GM12892 (cell line): ENCODE results near the gene ESR1.

Experiments used
- DNase-seq: peaks from one replicate; pipeline ENCODE4 v3.0.0; 2011; ENCODE audit not compliant: insufficient read length
- FAIRE-seq: peaks from 2 replicates; lab custom pipeline; 2011; peaks lifted over from hg19 to GRCh38; lab: Jason Lieb, UNC
- POLR2A ChIP-seq: IDR thresholded peaks from 2 replicates; pipeline ENCODE4 v1.6.1; 2011; ENCODE audit warnings: low read depth, low read length, control low read depth
- POLR2AphosphoS5 ChIP-seq: IDR thresholded peaks from 2 replicates; pipeline ENCODE4 v1.6.1; 2011; ENCODE audit warnings: low read depth, low read length, control low read depth
- TAF1 ChIP-seq: IDR thresholded peaks from 2 replicates; pipeline ENCODE4 v1.6.1; 2011; ENCODE audit warnings: low read depth, mild to moderate bottlenecking, control low read depth, low read length, borderline replicate concordance

The ESR1 gene

DNA sequence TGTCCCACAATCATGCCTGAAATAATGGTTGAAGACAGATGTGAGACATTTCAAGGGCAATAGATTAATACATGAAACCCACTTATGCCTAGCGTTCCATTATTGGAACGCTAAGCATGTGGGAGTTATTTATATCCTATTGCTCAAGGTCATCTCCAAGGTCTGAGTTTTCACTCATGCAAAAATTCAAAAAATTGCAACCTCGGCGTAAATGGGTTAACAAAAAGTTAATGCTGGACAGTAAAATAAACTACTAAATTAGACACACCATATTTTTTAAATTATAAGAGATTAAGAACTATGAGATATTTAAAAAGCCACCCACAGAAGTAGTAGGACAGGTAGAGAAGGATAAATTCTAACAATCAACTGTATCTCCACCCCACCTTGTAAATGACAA lies 98.4 kb downstream of the ESR1 start:
- no peak for DNase-seq
- TF ChIP-seq POLR2A (no peak), POLR2AphosphoS5 (no peak), TAF1 (no peak)
- FAIRE-seq, result no peak

- no peak for FAIRE-seq
- DNase-seq, result no peak
- TF ChIP-seq TAF1, result no peak
- no peak for TF ChIP-seq POLR2AphosphoS5
- no peak for TF ChIP-seq POLR2A
Observed at GRCh38 chr6:151911401-151911800, 103.9 kb downstream of the ESR1 start.

GRCh38 chr6:151914484-151914883 lies 107.0 kb downstream of the ESR1 start:
- FAIRE-seq, result no peak

DNA sequence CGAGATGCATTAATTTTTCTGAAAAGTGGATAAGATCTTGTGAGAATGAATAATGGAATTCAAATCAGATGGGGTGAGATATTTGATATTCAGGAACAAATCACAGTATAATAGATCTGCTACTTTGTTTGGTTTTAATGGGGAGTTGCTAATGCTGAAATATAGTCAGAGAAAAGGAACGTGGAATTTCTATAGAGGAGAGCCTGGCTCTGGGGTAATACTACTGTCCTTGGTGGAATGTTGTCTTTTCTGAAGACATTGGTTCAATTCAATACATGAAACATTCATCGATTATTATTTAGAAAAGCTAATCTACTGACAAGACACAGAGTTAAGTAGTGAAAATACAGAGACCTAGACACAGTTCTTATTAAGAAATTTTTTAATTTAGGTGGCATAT lies 108.6 kb downstream of the ESR1 start:
- DNase-seq (no peak), FAIRE-seq (no peak)
- no peak for TF ChIP-seq POLR2AphosphoS5
- no peak for TF ChIP-seq POLR2A

More at GRCh38 chr6:151914484-151914883, 107.0 kb downstream of the ESR1 start:
- no peak for TF ChIP-seq POLR2AphosphoS5
- TF ChIP-seq TAF1, result no peak
- TF ChIP-seq POLR2A, result no peak
- DNase-seq, result no peak

DNA sequence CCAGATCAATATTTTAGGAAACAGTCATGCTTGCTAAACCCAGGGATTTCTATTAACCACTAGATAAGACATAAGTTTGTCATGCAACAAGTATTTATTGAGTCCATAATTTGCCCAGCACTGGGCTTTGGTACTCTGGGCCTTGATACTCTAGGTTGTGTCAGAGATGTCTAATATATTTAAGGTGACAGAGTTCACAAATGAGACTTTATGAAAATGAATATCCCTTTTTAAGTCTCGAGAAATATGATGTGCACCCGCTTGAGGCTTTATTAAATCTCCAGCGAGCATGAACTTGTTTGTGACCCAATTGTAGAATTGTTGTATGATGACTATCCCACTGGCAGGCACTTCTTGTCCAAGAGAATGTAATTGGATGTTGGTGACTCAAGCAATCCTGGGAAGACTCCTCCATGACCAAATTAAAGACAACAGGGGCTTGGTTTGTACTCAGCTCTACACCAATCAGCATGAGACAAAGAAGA lies 109.2 kb downstream of the ESR1 start:
- TF ChIP-seq POLR2A (no peak), TAF1 (no peak), POLR2AphosphoS5 (no peak)
- no peak for FAIRE-seq
- DNase-seq, result no peak

- FAIRE-seq (no peak), DNase-seq (no peak)
- TF ChIP-seq TAF1, result no peak
- no peak for TF ChIP-seq POLR2AphosphoS5
- TF ChIP-seq POLR2A, result no peak
Observed at GRCh38 chr6:151917531-151918329, 110.2 kb downstream of the ESR1 start.

DNA sequence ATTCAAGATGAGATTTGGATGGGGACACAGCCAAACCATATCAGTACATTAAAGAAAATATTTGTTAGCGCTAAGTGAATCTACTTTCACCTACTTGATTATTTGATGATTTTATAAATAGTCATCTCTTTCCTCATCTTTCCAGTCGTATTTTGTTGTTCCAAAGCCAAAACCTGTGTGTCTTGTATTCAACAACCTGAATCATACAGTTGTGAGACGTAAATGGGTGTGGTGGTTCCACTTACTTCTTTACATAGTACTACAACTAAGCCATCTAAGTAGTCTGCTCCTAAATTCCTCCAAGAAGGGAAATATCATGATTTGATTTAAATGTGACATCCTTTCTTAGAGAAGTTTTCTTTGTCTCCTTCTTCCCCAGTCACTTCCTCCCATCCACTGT lies 132.8 kb downstream of the ESR1 start:
- TF ChIP-seq POLR2A (no peak), POLR2AphosphoS5 (no peak), TAF1 (no peak)
- FAIRE-seq, result no peak
- no peak for DNase-seq

DNA sequence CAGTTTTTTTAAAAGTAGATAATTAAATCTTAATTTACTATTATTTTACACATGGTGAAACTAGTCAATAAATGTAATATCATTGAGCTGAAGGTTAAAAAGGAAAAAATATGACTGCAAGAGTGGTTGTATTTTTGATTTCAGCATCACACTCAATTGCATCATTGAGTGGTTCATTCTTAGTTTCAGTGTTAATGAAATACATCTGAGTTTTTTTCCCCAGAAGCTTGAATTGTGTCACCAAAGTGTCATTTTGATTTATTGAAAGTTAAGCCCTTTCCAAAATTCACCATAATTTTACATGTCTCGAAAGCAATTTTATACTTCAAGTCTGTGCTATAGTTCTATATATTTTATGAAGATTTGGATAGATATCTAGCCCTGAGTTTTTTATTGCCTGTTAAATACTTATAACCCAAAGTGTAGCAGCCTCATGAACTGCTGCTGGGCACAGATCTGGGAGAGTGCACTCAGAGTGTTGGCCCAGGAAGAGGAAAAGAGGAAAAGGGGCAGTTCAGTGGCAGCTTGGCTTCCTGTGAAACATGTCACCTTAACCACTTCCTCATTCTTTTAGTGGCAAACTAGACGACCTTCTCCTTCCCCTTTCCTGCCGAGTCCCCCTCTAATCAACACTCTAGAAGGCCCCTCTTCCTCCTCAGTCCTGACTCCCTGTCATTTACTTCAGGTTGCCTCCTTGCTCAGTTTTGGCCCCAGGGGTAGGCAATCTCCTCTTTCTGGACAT lies 140.7 kb downstream of the ESR1 start:
- FAIRE-seq, result no peak
- DNase-seq, result no peak
- TF ChIP-seq POLR2AphosphoS5 (no peak), POLR2A (no peak), TAF1 (no peak)

GRCh38 chr6:151958332-151958731 lies 150.8 kb downstream of the ESR1 start:
- TF ChIP-seq POLR2AphosphoS5, result no peak
- TF ChIP-seq TAF1, result no peak
- TF ChIP-seq POLR2A, result no peak
- no peak for FAIRE-seq
- DNase-seq, result no peak

DNA sequence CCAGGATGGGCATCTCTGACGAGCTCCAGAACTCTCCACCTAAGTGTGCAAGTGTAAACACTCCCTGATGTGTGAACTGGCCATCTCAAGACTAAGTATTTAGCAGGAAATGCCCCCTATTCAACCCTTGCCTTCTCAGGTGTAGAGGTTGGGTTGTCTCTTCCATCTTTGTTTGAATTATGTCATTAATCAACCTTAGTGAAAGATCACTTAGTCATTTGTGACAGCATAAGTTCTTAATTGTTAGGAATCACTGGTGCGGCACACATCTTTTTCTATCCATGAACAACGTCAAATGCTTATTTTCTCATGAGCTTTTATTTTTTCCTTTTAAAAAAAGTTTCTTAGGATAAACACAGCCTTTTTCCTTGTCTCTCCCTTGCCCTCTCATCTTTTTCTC lies 151.6 kb downstream of the ESR1 start:
- TF ChIP-seq TAF1 (no peak), POLR2A (no peak)
- DNase-seq (no peak), FAIRE-seq (no peak)

GRCh38 chr6:151961809-151962208 lies 154.3 kb downstream of the ESR1 start:
- DNase-seq (no peak), FAIRE-seq (no peak)
- TF ChIP-seq POLR2AphosphoS5 (no peak), TAF1 (no peak), POLR2A (no peak)

GRCh38 chr6:151962246-151962846 lies 154.9 kb downstream of the ESR1 start:
- no peak for FAIRE-seq
- DNase-seq, result no peak
- TF ChIP-seq TAF1 (no peak), POLR2AphosphoS5 (no peak), POLR2A (no peak)
